NK-92 (cell line): ENCODE results near the gene FAM20C.

Experiments used
- DNase-seq: peaks from one replicate; lab custom pipeline; 2025; ENCODE audit not compliant: unreplicated experiment; lab: John Stamatoyannopoulos, UW

FAM20C gene

GRCh38 chr7:223118-223800, 30.9 kb downstream of the FAM20C start:
- no peak for DNase-seq

DNA sequence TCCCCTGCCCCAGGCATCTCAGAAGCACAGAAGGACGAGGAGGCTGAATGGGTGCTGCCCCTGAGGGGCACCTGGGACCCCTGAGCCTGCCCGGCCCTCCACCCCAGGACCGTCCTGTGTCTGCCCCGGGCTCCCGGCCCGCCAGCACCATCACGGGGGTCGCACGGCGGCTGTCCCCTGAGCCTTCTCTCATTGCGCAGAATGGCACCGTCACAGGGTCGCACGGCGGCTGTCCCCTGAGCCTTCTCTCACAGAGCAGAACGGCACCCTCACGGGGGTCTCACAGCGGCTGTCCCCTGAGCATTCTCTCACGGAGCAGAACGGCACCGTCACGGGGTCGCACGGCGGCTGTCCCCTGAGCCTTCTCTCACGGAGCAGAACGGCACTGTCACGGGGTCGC, 31.5 kb downstream of the FAM20C start:
- no peak for DNase-seq

- DNase-seq: no peak
Measured at GRCh38 chr7:226281-226895, 34.0 kb downstream of the FAM20C start.

GRCh38 chr7:227926-228325, 35.6 kb downstream of the FAM20C start:
- no peak for DNase-seq

DNA sequence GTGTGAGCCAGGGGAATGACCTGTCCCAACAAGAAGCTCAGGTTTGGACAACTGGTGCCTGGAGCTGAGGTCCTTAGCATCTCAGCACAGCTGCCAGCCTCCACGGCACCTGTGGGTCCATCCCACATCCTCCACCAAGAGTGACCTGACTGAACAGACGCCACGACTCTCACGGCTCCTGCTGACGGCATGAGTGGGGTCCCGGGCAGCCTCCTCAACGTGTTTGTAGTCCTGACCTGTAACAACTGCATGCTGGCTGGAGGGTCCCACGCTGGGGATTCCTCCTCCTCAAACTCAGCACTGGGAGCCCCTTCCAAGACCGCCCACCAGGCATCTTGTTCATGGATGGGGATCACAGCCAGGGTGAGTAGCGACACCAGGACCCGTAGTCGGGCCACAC, 36.2 kb downstream of the FAM20C start:
- no peak for DNase-seq

DNA sequence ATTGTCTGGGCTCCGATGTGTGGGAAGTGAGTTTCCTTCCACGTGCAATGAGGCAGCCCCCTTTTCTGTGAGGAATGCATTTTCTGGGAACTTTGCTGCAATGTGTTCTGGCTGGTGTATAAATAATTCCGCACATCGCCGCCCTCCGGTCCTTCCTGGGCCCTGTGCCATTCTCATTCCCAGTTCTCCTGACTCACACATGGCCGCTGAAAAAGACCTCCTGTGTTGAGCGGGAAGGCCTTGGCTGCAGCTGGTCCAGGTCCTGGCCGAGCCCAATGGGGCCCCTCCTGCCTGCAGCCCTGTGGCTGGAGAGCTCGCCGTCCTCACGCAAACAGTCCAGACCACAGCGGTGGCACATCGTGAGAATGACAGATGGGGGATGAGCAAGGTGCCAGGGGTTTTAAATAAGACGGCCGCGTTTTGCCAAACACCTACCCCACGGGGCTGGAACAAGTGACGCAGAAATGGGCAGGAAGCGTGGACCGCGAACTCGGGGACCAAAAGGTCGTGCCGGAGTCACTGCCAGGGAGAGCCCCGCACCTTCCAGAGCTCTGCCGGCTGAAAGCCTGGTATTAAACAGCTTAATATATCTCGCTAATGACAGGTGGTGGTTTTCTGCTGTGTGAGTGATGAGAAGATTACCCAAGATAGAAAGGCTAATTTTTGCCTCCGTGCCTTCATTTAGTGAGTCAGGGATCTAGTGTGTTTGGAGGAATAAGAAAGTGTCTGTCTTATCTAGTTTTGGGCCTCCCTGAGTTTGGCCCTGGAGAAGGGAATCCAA, 37.0 kb downstream of the FAM20C start:
- DNase-seq: no peak

- DNase-seq: no peak
Measured at GRCh38 chr7:230274-230673, 37.9 kb downstream of the FAM20C start.

- DNase-seq: no peak
Measured at GRCh38 chr7:231030-231857, 38.9 kb downstream of the FAM20C start.

GRCh38 chr7:231858-232246, 39.5 kb downstream of the FAM20C start:
- no peak for DNase-seq

DNA sequence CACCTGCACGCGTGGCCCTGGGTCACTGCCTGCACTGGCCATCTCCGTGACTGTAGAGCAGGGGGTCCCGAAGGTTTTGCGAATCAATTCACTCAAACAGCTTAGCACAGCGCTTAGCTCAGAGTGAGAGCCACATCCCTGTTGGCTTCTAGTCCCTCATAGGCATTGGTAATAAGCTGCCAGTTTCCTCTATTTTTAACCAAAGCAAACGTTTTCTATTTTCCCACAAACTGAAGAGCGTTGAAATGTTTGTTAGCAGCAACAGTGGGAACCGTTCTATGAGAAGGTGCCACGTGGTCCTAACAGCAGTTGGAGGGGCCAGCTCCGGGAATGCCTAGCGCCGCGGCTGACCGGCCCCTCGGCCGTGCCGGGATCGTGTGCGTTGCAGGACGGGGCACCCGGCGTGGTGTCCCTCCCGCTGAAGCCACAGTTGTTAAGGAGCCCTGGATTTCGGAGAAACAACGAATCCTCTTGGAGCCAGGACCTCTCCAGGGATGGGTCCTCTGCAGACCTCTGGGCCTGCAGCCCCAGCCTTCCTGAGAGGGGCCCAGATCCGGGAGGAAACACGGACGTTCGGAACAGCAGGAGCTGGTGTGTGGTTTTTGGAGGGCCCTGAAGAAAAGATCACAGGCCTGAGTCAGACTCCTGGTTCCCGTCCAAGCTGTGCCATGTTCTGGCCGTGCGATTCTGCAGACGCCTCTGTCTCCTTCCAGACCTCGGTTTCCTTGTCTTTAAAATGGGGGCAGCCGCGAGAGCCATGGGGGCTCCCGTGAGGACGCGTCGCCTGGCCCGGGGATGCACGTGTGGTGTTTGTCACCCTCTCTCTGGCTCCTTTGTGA, 40.3 kb downstream of the FAM20C start:
- DNase-seq: no peak

- DNase-seq: no peak
Measured at GRCh38 chr7:233249-234035, 41.1 kb downstream of the FAM20C start.

- DNase-seq: no peak
Measured at GRCh38 chr7:234051-234707, 41.8 kb downstream of the FAM20C start.

DNA sequence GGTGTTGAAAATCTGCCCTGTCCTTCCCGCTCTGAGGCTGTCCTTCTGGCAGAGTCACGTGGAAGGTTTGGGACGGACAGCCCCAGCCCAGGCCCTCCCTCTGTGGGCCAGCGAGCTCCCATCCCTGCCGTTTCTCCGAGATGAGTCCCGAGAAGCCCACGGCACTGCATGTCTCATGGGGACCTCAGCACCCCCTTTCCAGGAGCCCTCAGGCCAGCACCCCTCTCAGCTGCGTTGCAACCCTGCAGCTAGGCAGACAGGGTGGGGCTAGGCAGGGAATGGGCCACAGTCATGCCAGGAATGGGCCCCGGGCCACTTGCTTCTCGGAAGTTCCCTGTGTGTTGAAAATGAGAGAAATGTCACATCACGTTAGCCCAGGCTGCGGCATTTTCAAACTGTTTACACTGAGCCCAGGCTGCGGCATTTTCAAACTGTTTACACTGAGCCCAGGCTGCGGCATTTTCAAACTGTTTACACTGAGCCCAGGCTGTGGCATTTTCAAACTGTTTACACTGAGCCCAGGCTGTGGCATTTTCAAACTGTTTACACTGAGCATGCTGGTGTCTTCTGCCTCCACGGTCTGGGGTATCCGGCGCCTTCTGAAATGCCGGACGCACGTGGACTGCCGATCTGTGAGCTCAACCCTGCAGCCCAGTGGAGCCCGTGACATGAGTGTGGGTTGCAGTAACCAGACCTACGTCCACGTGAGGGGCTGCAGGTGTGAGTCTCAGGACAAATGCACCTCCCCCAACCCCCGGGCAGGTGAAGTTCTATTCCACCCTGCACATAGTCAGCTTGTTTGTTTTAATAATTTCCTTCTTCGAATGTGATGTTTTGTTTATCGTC, 42.6 kb downstream of the FAM20C start:
- DNase-seq: no peak

DNA sequence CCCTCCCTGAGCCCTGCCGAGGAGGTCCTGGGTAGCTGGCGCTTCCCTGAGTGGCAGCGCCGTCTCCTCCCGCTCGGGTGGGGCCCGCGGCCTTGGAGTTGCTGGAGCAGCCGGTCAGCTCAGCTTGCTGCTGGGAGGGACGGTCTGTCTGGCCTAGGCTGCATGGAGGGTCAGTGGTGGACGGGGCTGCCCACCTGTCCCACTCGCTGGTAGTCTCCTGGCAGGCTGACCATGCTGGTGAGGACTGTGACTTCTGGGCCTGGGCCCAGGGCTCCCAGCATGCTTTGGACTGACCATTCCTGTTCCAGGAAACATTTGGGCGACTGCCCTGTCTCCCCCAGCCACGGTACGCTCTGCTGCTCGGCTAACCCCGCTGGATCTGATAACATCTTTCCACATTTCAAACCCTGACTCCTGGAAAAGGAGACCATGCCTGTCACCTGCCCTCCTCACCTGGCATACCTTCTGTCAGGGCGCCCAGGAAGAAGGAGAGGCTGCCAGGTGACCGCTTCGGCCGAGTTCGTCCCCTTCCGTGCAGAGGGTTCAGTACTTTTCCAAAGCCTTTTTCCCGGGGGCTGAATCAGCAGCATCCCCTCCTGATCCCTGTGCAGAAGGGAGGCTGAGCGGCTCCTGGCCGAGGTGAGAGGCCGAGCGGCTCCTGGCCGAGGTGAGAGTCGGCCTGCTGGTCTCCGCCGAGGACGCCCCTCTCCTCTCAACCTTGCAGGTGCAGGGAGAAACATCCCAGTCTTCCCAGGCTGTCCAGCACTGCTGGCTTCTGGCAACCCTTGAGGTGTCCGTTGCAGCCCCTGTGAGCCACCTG, 43.4 kb downstream of the FAM20C start:
- DNase-seq: no peak

DNA sequence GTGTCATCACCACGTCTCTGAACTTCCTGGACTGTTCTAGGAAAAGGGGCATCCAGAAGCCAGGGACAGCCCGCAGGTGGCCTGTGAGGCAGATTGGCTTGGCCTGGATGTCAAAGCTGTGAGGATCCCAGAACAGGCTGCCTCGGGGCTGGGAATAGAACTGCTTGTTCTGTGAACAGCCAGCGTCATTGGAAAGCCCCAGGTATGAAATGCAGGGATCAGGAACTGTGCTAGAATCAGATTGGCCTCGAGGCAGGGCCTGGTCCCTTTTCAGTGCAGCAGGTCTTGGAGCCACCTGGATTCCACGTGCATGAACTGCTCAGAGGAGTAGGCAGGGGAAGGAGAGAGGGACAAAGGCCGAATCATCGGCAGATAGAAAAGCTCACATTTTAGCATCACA, 44.6 kb downstream of the FAM20C start:
- no peak for DNase-seq

- DNase-seq: no peak
Measured at GRCh38 chr7:237385-237784, 45.0 kb downstream of the FAM20C start.

- DNase-seq: no peak
Measured at GRCh38 chr7:240146-240676, 47.8 kb downstream of the FAM20C start.
